K562 (cell line): ENCODE data around the gene TBXAS1. TPM values are rescaled to one million over a fixed set of nuclear protein-coding genes. Genes with fewer than 3 reads are reported as not detected.
A peak's percentile ranks its signal among the peaks of the same experiment; 100 is the strongest.

Experiments used
- ATAC-seq: fragments of 200-7000 bp; cut with Tn5 transposase; 3 replicates; pipeline ENCODE4 v1.9.1; 2020; ENCODE audit warnings: moderate library complexity
- BruUV-seq: library from RNA; stranded (reverse); fragments of 400-500 nt; replicated peaks from 2 replicates; lab custom pipeline; 2021; lab: Mats Ljungman, UMichigan
- CTCF ChIA-PET: fragments of 300-600 bp; formaldehyde crosslinking; extraction: SDS; loops from one replicate; lab custom pipeline; 2021; ENCODE audit warnings: low intra/inter-chr PET ratio; lab: Yijun Ruan, JAX
- POLR2A ChIA-PET: fragments of 300-600, 350-650 bp; sonication (Branson Sonifier 250); formaldehyde crosslinking; extraction: SDS; loops from one replicate; lab custom pipeline; 2021; ENCODE audit warnings: antibody characterized with exemption, inconsistent platforms; lab: Yijun Ruan, JAX
- DNase-seq, 4 experiments: peaks; one replicate each; pipeline versions ENCODE4 v3.0.0 to v3.0.0-alpha.2; 2011 to 2018; ENCODE audit warnings: low spot score in 3 of 4, mixed read lengths in 3 of 4; ENCODE audit errors: extremely low read depth in 1 of 4
- FAIRE-seq: peaks from 2 replicates; lab custom pipeline; 2011; peaks lifted over from hg19 to GRCh38; lab: Jason Lieb, UNC
- H2AFZ ChIP-seq: 2 replicates; pipeline ENCODE4 v1.6.0; 2011; ENCODE audit warnings: low read depth, low read length, control low read depth, inconsistent platforms
- H3K27ac ChIP-seq: fragments of 200-600 bp; 3 replicates; pipeline ENCODE4 v1.8.0; 2011; ENCODE audit warnings: low read depth, mild to moderate bottlenecking, control low read depth, inconsistent platforms, low read length, moderate library complexity, mixed read lengths; ENCODE audit errors: extremely low read depth
- H3K27me3 ChIP-seq, 2 experiments: fragments of 300-600 bp in 1 of 2; 2 replicates in 1 of 2; 3 replicates in 1 of 2; pipeline versions ENCODE4 v1.6.0 to v1.8.0; 2011; ENCODE audit warnings: inconsistent platforms in 2 of 2, low read length in 2 of 2, mild to moderate bottlenecking in 1 of 2, mixed read lengths in 1 of 2, moderate library complexity in 1 of 2; ENCODE audit not compliant: control insufficient read depth in 2 of 2, insufficient read depth in 2 of 2
- H3K36me3 ChIP-seq: fragments of 300-600 bp; 3 replicates; pipeline ENCODE4 v1.8.0; 2011; ENCODE audit warnings: mild to moderate bottlenecking, low read length, inconsistent platforms; ENCODE audit not compliant: control insufficient read depth, insufficient read depth
- H3K4me1 ChIP-seq, 2 experiments: fragments of 200-600 bp in 1 of 2; replicated peaks in 1 of 2; 2 replicates in 1 of 2; 3 replicates in 1 of 2; pipeline versions ENCODE4 v1.5.1 to v1.8.0; 2011; ENCODE audit warnings: inconsistent platforms in 2 of 2, low read length in 2 of 2, mild to moderate bottlenecking in 1 of 2, mixed read lengths in 1 of 2, moderate library complexity in 1 of 2; ENCODE audit not compliant: control insufficient read depth in 2 of 2, insufficient read depth in 2 of 2
- H3K4me2 ChIP-seq: 2 replicates; pipeline ENCODE4 v1.6.1; 2011; ENCODE audit warnings: low read length, control low read depth, inconsistent platforms, mixed read lengths; ENCODE audit not compliant: insufficient read depth
- H3K4me3 ChIP-seq: fragments of 200-600 bp; sonication (generic), shearing (Covaris generic); 2 replicates; pipeline ENCODE4 v1.5.1; 2016; ENCODE audit warnings: control low read depth, inconsistent platforms
- H3K79me2 ChIP-seq: fragments of 200-600 bp; 3 replicates; pipeline ENCODE4 v1.8.0; 2011; ENCODE audit warnings: low read length, inconsistent platforms; ENCODE audit not compliant: control insufficient read depth, insufficient read depth
- H3K9ac ChIP-seq, 2 experiments: 2 replicates each; pipeline versions ENCODE4 v1.6.0 to v1.6.1; 2011; ENCODE audit warnings: low read depth in 2 of 2, low read length in 2 of 2, control low read depth in 1 of 2, inconsistent platforms in 1 of 2, mild to moderate bottlenecking in 1 of 2, mixed read lengths in 1 of 2; ENCODE audit not compliant: insufficient read depth in 1 of 2
- H3K9me1 ChIP-seq: one replicate; pipeline ENCODE4 v1.6.0; 2011; ENCODE audit warnings: inconsistent platforms, mild to moderate bottlenecking, low read length, moderate library complexity; ENCODE audit not compliant: control insufficient read depth, insufficient read depth
- H3K9me3 ChIP-seq: replicated peaks from 2 replicates; pipeline ENCODE4 v1.5.1; 2011; ENCODE audit warnings: low read depth, low read length, inconsistent platforms; ENCODE audit not compliant: control insufficient read depth, insufficient read depth
- H4K20me1 ChIP-seq: replicated peaks from 2 replicates; pipeline ENCODE4 v1.6.1; 2011; ENCODE audit warnings: low read length, inconsistent platforms, mixed read lengths; ENCODE audit not compliant: control insufficient read depth, insufficient read depth
- CEBPG ChIP-seq, 3 experiments: fragments of 200-800 bp in 1 of 3; sonication (Bioruptor generic) in 1 of 3; sonication (generic) in 1 of 3; formaldehyde crosslinking in 1 of 3; IDR thresholded peaks in 2 of 3; conservative IDR thresholded peaks in 1 of 3; 2 replicates each; pipeline versions ENCODE4 v1.6.1 to v1.8.0; 2016 to 2022; ENCODE audit warnings: missing compliant biosample characterization in 2 of 3, missing genetic modification characterization in 2 of 3, mild to moderate bottlenecking in 1 of 3, missing genetic modification reagents in 1 of 3
- GABPB1 ChIP-seq: sonication (generic); formaldehyde crosslinking; IDR thresholded peaks from 2 replicates; pipeline ENCODE4 v1.8.0; 2022; ENCODE audit warnings: mild to moderate bottlenecking, missing genetic modification reagents
- TCF7L2 ChIP-seq: fragments of 150-350 bp; IDR thresholded peaks from 2 replicates; pipeline ENCODE4 v1.6.1; 2016; ENCODE audit warnings: low read depth, mild to moderate bottlenecking, low read length, moderate library complexity
- ZNF644 ChIP-seq: fragments of 200-800 bp; sonication (Bioruptor generic); IDR thresholded peaks from 2 replicates; pipeline ENCODE4 v1.6.1; 2016; ENCODE audit warnings: low read depth, missing genetic modification characterization, missing compliant biosample characterization
- WGBS: fragments of 100-300 bp; shearing (Covaris generic); methylation state at CpG from one replicate; pipeline ENCODE4 v1.1.6; 2016; ENCODE audit warnings: low coverage, mixed read lengths; ENCODE audit not compliant: insufficient coverage; ENCODE audit errors: missing lambda C conversion rate; 5-methylcytosine and 5-hydroxymethylcytosine counted together
- in situ Hi-C: fragments of 300-500 bp; cut with MboI; formaldehyde crosslinking; loops from 4 replicates; pipeline ENCODE4 v1.15.0; 2018; ENCODE audit warnings: inconsistent platforms, mixed read lengths
- intact Hi-C: fragments of 100-400 bp; cut with micrococcal nuclease; formaldehyde crosslinking; loops from 2 replicates; pipeline ENCODE4 v1.14.2; 2022
- polyA plus RNA-seq, 8 experiments: library from polyadenylated mRNA; depleted of rRNA in 4 of 8; stranded (reverse) in 5 of 8; unstranded in 3 of 8; fragments of >200 nt; fragmentation: Nextera tagmentation in 2 of 8; fragmentation: Illumina TruSeq in 1 of 8; extraction: Ambion mirVana in 2 of 8; extraction: Trizol in 1 of 8; gene quantifications; 2 replicates each; pipeline versions ENCODE4 v1.2.1 to v1.2.3, GENCODE V29; 2011 to 2014; ENCODE audit warnings: inconsistent platforms in 1 of 8, missing spikeins in 1 of 8
- total RNA-seq, 7 experiments: library from RNA; depleted of rRNA in 6 of 7; stranded (reverse); fragments of >200 nt in 6 of 7; fragmentation: Illumina TruSeq in 2 of 7; extraction: Trizol in 2 of 7; gene quantifications; 2 replicates each; pipeline versions ENCODE4 v1.2.1 to v1.2.3, GENCODE V29; 2011 to 2021; ENCODE audit warnings: low replicate concordance in 1 of 7
- TF ChIP-seq, protein P1 (sequence below), 2 experiments: fragments of 450-650 bp in 1 of 2; sonication (generic) in 1 of 2; formaldehyde crosslinking; conservative IDR thresholded peaks; 2 replicates each; pipeline versions ENCODE4 v1.4.0 to v1.8.1; 2020 to 2022; ENCODE audit warnings: mild to moderate bottlenecking in 1 of 2, missing genetic modification reagents in 1 of 2

TBXAS1 gene
- total and polyA plus RNA-seq, 9 of the 15 experiments (the other 6 are each of a cell fraction or from before 2014, with no cell fraction given): 1.1 to 8.3 (median 1.9) TPM

DNA sequence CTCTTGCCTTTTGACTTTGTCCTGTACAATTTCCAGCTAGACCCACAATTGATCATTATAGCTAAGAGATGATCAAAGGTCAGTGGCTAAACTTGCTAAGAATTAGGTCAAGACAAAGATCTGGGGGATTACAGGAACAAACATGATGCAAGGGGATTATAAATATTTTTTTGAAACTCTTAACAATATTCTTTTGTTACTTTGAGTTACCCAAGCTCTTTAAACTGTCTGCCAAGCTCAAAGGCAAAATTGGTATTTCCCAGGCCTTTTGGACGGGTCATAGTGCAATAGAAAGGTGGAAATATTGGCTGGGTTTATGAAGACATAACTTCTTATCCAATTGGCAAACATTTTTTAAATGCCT lies 23.4 kb downstream of the TBXAS1 start:
- DNase-seq: no peak
- Histone ChIP-seq H3K4me3 (no peak overlapping the region), H3K9me3 (peaks cover 4% of the 10 kb centered on the region), H3K9ac (no peak overlapping the region), H3K27ac (no peak overlapping the region), H2AFZ (no peak overlapping the region), H3K27me3 (no peaks in the 10 kb centered on the region; a peak in 1 of 5 replicates), H3K4me1 (peaks cover 13 to 43% of the 10 kb centered on the region in 2 experiments; a peak in 4 of 5 replicates), H3K9me1 (no peaks in the 10 kb centered on the region), H3K4me2 (no peak overlapping the region), H4K20me1 (no peaks in the 10 kb centered on the region), H3K79me2 (no peaks in the 10 kb centered on the region), H3K36me3 (no peaks in the 10 kb centered on the region)
- CTCF ChIA-PET: no interaction called here
- TF ChIP-seq GABPB1 (CRISPR knock-in tag) (0 out of 2 replicates have a peak, but pooled peaks have one; percentile 4), CEBPG (CRISPR knock-in tag; IDR thresholded peaks at IDR 0.05) (no peak), CEBPG (tag; conservative IDR thresholded peaks at IDR 0.05 in 1 of 2, IDR thresholded peaks at IDR 0.05 in 1 of 2) (peak in 1 of 2 experiments; percentile 39; a peak in 1 of 4 replicates), TCF7L2 (no peak), ZNF644 (tag) (0 out of 2 replicates have a peak, but pooled peaks have one; percentile 18)
- TF ChIP-seq, protein P1, sequence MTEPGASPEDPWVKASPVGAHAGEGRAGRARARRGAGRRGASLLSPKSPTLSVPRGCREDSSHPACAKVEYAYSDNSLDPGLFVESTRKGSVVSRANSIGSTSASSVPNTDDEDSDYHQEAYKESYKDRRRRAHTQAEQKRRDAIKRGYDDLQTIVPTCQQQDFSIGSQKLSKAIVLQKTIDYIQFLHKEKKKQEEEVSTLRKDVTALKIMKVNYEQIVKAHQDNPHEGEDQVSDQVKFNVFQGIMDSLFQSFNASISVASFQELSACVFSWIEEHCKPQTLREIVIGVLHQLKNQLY (CRISPR knock-in tag; conservative IDR thresholded peaks at IDR 0.05): no peak
- no peak for ATAC-seq
- in situ Hi-C loops (no loop called here), intact Hi-C loops (no loop called here)
- BruUV-seq: no TSS peak
- WGBS: 25% methylated on average over 1 of the region's 1 CpG
- POLR2A ChIA-PET: interaction anchor here (0.6 to 1.4 kb wide), 3 partner anchors 9 to 43 kb away, joined by 3 to 5 read pairs (median 3); no protein-coding TSS in a partner anchor
- no peak for FAIRE-seq
